Neural progenitor cell (in vitro differentiated cells): ENCODE measurements around the gene MRPS12. TPM values are rescaled to one million over a fixed set of nuclear protein-coding genes. Genes with fewer than 3 reads are reported as not detected.

Experiments used
- DNase-seq: peaks from one replicate; pipeline ENCODE4 v3.0.0-alpha.2; 2016; ENCODE audit warnings: low spot score
- H2AFZ ChIP-seq: fragments of 200-600 bp; sonication (generic); replicated peaks from 2 replicates; pipeline ENCODE4 v1.6.1; 2016; ENCODE audit warnings: antibody characterized with exemption
- H3F3A ChIP-seq: fragments of 200-600 bp; sonication (generic); 2 replicates; pipeline ENCODE4 v1.6.1; 2016; ENCODE audit warnings: antibody characterized with exemption, low read depth
- H3K27ac ChIP-seq: fragments of 200-600 bp; sonication (generic); 2 replicates; pipeline ENCODE4 v1.5.1; 2016; ENCODE audit warnings: mild to moderate bottlenecking
- H3K27me3 ChIP-seq: fragments of 200-600 bp; sonication (generic); 2 replicates; pipeline ENCODE4 v1.6.1; 2016; ENCODE audit warnings: mild to moderate bottlenecking, moderate library complexity
- H3K36me3 ChIP-seq: fragments of 200-600 bp; sonication (generic); 2 replicates; pipeline ENCODE4 v1.5.1; 2016
- H3K4me1 ChIP-seq: fragments of 200-600 bp; sonication (generic); 2 replicates; pipeline ENCODE4 v1.6.1; 2016; ENCODE audit warnings: mixed run types
- H3K4me2 ChIP-seq: fragments of 200-600 bp; sonication (generic); 2 replicates; pipeline ENCODE4 v1.6.1; 2016
- H3K4me3 ChIP-seq: fragments of 200-600 bp; sonication (generic); 2 replicates; pipeline ENCODE4 v1.5.1; 2016
- H3K79me2 ChIP-seq: fragments of 200-600 bp; sonication (generic); 2 replicates; pipeline ENCODE4 v1.6.1; 2016; ENCODE audit warnings: low read depth
- H3K9ac ChIP-seq: fragments of 200-600 bp; sonication (generic); 2 replicates; pipeline ENCODE4 v1.6.1; 2016
- H3K9me3 ChIP-seq: fragments of 200-600 bp; sonication (generic); 2 replicates; pipeline ENCODE4 v1.5.1; 2016; ENCODE audit warnings: low read depth
- H4K20me1 ChIP-seq: fragments of 200-600 bp; sonication (generic); 2 replicates; pipeline ENCODE4 v1.6.1; 2016; ENCODE audit warnings: low read depth
- H3K27ac Mint-ChIP-seq: 3 replicates; pipeline ENCODE4 v1.8.0; 2021; ENCODE audit warnings: mixed read lengths
- H3K27me3 Mint-ChIP-seq: 2 replicates; pipeline ENCODE4 v1.8.0; 2022; ENCODE audit warnings: low read depth, mild to moderate bottlenecking, inconsistent platforms, moderate library complexity, mixed read lengths; ENCODE audit not compliant: insufficient read depth
- H3K36me3 Mint-ChIP-seq: 3 replicates; pipeline ENCODE4 v1.8.0; 2021; ENCODE audit warnings: mixed read lengths
- H3K4me1 Mint-ChIP-seq: 3 replicates; pipeline ENCODE4 v1.8.0; 2021; ENCODE audit warnings: mixed read lengths
- H3K4me3 Mint-ChIP-seq: 3 replicates; pipeline ENCODE4 v1.8.0; 2021; ENCODE audit warnings: mild to moderate bottlenecking, moderate library complexity, mixed read lengths
- H3K9me3 Mint-ChIP-seq: 3 replicates; pipeline ENCODE4 v1.8.0; 2020; ENCODE audit warnings: mixed read lengths
- CTCF ChIP-seq: fragments of 200-600 bp; sonication (generic); IDR thresholded peaks from 2 replicates; pipeline ENCODE4 v1.5.1; 2017; ENCODE audit warnings: antibody characterized with exemption, mild to moderate bottlenecking
- EZH2 ChIP-seq: fragments of 200-600 bp; sonication (generic); IDR thresholded peaks from 2 replicates; pipeline ENCODE4 v1.6.1; 2017; ENCODE audit warnings: antibody characterized with exemption, mild to moderate bottlenecking, moderate library complexity
- EZH2phosphoT487 ChIP-seq: fragments of 200-600 bp; sonication (generic); IDR thresholded peaks from 2 replicates; pipeline ENCODE4 v1.6.1; 2017; ENCODE audit warnings: antibody characterized with exemption
- total RNA-seq: library from RNA; depleted of rRNA; stranded (reverse); fragments of >200 nt; gene quantifications from 2 replicates; pipeline ENCODE4 v1.2.3, GENCODE V29; 2015; ENCODE audit warnings: low replicate concordance

The MRPS12 gene
- total RNA-seq, 1 donor from 2014 or later, result 9.2 TPM

- Histone ChIP-seq H3K4me3 (no peak overlapping the region), H3K4me1 (no peaks in the 10 kb centered on the region), H3K9me3 (no peaks in the 10 kb centered on the region), H3K27ac (no peak overlapping the region), H3F3A (peaks cover 4% of the 10 kb centered on the region), H3K4me2 (no peak overlapping the region), H3K36me3 (no peaks in the 10 kb centered on the region), H2AFZ (no peak overlapping the region), H3K79me2 (no peaks in the 10 kb centered on the region), H3K9ac (no peak overlapping the region), H4K20me1 (no peaks in the 10 kb centered on the region), H3K27me3 (no peaks in the 10 kb centered on the region)
- Mint-ChIP-seq H3K27ac (no peak overlapping the region), H3K4me1 (peaks cover 3% of the 10 kb centered on the region), H3K27me3 (peaks cover 3% of the 10 kb centered on the region), H3K4me3 (no peak overlapping the region), H3K9me3 (no peaks in the 10 kb centered on the region), H3K36me3 (no peaks in the 10 kb centered on the region)
- TF ChIP-seq EZH2phosphoT487 (no peak), EZH2 (no peak), CTCF (no peak)
- no peak for DNase-seq
Measured at GRCh38 chr19:38889803-38890202, 40.9 kb upstream of the MRPS12 start.

GRCh38 chr19:38890686-38891085 lies 40.1 kb upstream of the MRPS12 start:
- Mint-ChIP-seq H3K36me3 (no peaks in the 10 kb centered on the region), H3K27me3 (peaks cover 2% of the 10 kb centered on the region), H3K27ac (no peak overlapping the region), H3K4me1 (peaks cover 3% of the 10 kb centered on the region), H3K9me3 (no peaks in the 10 kb centered on the region), H3K4me3 (no peak overlapping the region)
- Histone ChIP-seq H3K79me2 (no peaks in the 10 kb centered on the region), H3K9me3 (no peaks in the 10 kb centered on the region), H4K20me1 (no peaks in the 10 kb centered on the region), H3K36me3 (no peaks in the 10 kb centered on the region), H3K27me3 (no peaks in the 10 kb centered on the region), H2AFZ (no peak overlapping the region), H3K4me3 (no peak overlapping the region), H3F3A (peaks cover 4% of the 10 kb centered on the region), H3K9ac (no peak overlapping the region), H3K4me2 (no peak overlapping the region), H3K27ac (no peak overlapping the region), H3K4me1 (no peaks in the 10 kb centered on the region)
- TF ChIP-seq CTCF (no peak), EZH2 (no peak)
- no peak for DNase-seq

GRCh38 chr19:38891771-38892170 lies 39.0 kb upstream of the MRPS12 start:
- Mint-ChIP-seq H3K27ac (no peak overlapping the region), H3K9me3 (no peaks in the 10 kb centered on the region), H3K4me1 (peaks cover 3% of the 10 kb centered on the region), H3K36me3 (no peaks in the 10 kb centered on the region), H3K27me3 (peaks cover 2% of the 10 kb centered on the region), H3K4me3 (no peak overlapping the region)
- Histone ChIP-seq H3K9ac (no peak overlapping the region), H4K20me1 (no peaks in the 10 kb centered on the region), H3K27me3 (no peaks in the 10 kb centered on the region), H3K4me3 (no peak overlapping the region), H3K9me3 (no peaks in the 10 kb centered on the region), H3K4me2 (no peak overlapping the region), H3K27ac (no peak overlapping the region), H3F3A (no peaks in the 10 kb centered on the region), H3K79me2 (no peaks in the 10 kb centered on the region), H2AFZ (no peak overlapping the region), H3K4me1 (no peaks in the 10 kb centered on the region), H3K36me3 (no peaks in the 10 kb centered on the region)
- no peak for TF ChIP-seq CTCF
- no peak for TF ChIP-seq EZH2
- no peak for TF ChIP-seq EZH2phosphoT487
- no peak for DNase-seq

- no peak overlapping the region for H3K27ac ChIP-seq
- no peaks in the 10 kb centered on the region for H3F3A ChIP-seq
- peaks cover 3% of the 10 kb centered on the region for H3K4me1 Mint-ChIP-seq
- H3K27ac Mint-ChIP-seq, result no peak overlapping the region
- H2AFZ ChIP-seq, result no peak overlapping the region
- no peaks in the 10 kb centered on the region for H3K4me1 ChIP-seq
- H4K20me1 ChIP-seq, result no peaks in the 10 kb centered on the region
- no peak for TF ChIP-seq EZH2phosphoT487
- TF ChIP-seq EZH2, result no peak
- no peak for TF ChIP-seq CTCF
- no peak overlapping the region for H3K4me3 Mint-ChIP-seq
- no peaks in the 10 kb centered on the region for H3K9me3 ChIP-seq
- H3K27me3 Mint-ChIP-seq, result peaks cover 4% of the 10 kb centered on the region
- H3K79me2 ChIP-seq, result no peaks in the 10 kb centered on the region
- H3K36me3 Mint-ChIP-seq, result no peaks in the 10 kb centered on the region
- H3K36me3 ChIP-seq, result no peaks in the 10 kb centered on the region
- H3K4me3 ChIP-seq, result no peak overlapping the region
- H3K9me3 Mint-ChIP-seq, result no peaks in the 10 kb centered on the region
- no peak overlapping the region for H3K4me2 ChIP-seq
- no peak for DNase-seq
- H3K9ac ChIP-seq, result no peak overlapping the region
- H3K27me3 ChIP-seq, result no peaks in the 10 kb centered on the region
Measured at GRCh38 chr19:38892841-38893240, 37.9 kb upstream of the MRPS12 start.
